Activated CD8-positive, alpha-beta T cell treated with anti-CD3 and anti-CD28 coated beads for 36 hours (primary cell): Measurements from ENCODE around the gene DDX3Y. TPM values are rescaled to one million over a fixed set of nuclear protein-coding genes. Genes with fewer than 3 reads are reported as not detected.

Experiments used
- ATAC-seq: fragments of 200-7000 bp; cut with Tn5 transposase; one replicate; pipeline ENCODE4 v1.10.0; 2021; ENCODE audit warnings: mild to moderate bottlenecking, moderate library complexity
- CTCF ChIA-PET: fragments of 350-600 bp; sonication (Branson Sonifier 250); formaldehyde crosslinking; loops from one replicate; lab custom pipeline; 2021; ENCODE audit warnings: antibody characterized with exemption; lab: Charles Lee
- POLR2A ChIA-PET: fragments of 350-600 bp; sonication (Branson Sonifier 250); formaldehyde crosslinking; loops from one replicate; lab custom pipeline; 2021; ENCODE audit warnings: antibody characterized with exemption; lab: Charles Lee
- DNase-seq: peaks from one replicate; pipeline ENCODE4 v3.0.0-alpha.2; 2020
- H3K27ac Mint-ChIP-seq: one replicate; pipeline ENCODE4 v1.8.0; 2021; ENCODE audit warnings: mild to moderate bottlenecking, mixed read lengths
- H3K27me3 Mint-ChIP-seq: one replicate; pipeline ENCODE4 v1.8.0; 2021; ENCODE audit warnings: mixed read lengths
- H3K36me3 Mint-ChIP-seq: one replicate; pipeline ENCODE4 v1.8.0; 2021; ENCODE audit warnings: low read depth, mixed read lengths
- H3K4me1 Mint-ChIP-seq: one replicate; pipeline ENCODE4 v1.8.0; 2021; ENCODE audit warnings: low read depth, mixed read lengths
- H3K4me3 Mint-ChIP-seq: one replicate; pipeline ENCODE4 v1.8.0; 2021; ENCODE audit warnings: mild to moderate bottlenecking, moderate library complexity, mixed read lengths
- H3K9me3 Mint-ChIP-seq: one replicate; pipeline ENCODE4 v1.8.0; 2021; ENCODE audit warnings: mixed read lengths
- intact Hi-C: fragments of 100-400 bp; cut with micrococcal nuclease; formaldehyde crosslinking; loops from one replicate; pipeline ENCODE4 v1.10.0; 2022
- total RNA-seq, 2 experiments: library from RNA; stranded (reverse); gene quantifications; one replicate each; pipeline ENCODE4 v1.2.3, GENCODE V29; 2021
- TF ChIP-seq, protein P1 (sequence below): fragments of 200-600 bp; IDR thresholded peaks from one replicate; pipeline ENCODE4 v1.8.0; 2022; ENCODE audit warnings: antibody characterized with exemption, mild to moderate bottlenecking

The DDX3Y gene
- total RNA-seq: 100 to 1,000 TPM; 138 to 145 TPM

DNA sequence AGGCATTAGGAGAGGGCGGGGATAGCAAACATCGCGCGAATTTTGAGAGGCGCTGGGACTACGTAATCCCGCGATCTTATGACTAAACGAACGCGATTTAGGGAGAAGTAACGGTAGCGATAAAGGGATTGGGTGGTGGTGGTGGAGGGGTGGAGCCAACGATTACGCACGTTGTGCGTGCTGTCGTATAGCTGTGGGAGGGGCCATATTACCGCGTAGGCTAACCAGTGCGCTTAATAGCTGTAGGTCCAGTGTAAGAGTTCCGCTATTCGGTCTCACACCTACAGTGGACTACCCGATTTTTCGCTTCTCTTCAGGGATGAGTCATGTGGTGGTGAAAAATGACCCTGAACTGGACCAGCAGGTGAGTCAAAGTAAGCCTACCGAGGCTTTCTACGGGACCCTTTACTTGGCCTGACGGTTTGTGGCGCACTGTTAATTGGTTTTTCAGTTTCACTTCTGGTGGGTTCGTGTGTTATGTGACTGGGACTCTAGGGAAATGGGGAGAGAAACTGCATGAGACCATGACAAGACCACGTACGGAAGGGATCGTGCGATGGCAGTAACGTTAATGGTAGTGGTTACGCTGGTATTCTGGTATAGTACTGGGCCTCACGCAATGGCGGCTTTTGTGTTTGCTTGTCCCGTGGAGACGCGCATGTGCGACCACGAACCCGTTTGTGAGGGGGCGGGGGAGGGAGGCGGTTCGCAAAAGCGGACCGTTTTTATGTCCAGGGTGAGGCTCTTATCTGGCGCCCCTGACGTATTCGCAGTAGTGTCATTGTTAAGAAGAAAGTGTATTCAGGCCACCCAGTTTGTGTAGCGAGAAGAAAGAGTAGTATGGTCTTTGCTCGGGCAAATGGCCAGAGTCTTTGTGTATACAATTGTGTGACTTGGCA lies at the start of gene DDX3Y:
Gene DDX3Y (plus strand): TSS at position 251 of the 899 bp plus-strand sequence. CDS start 69 bp downstream, at position 320.
- H3K27me3 Mint-ChIP-seq: no peaks in the 10 kb centered on the region
- DNase-seq (peak; percentile 90), ATAC-seq (peak; percentile 93)
- H3K9me3 Mint-ChIP-seq: no peaks in the 10 kb centered on the region
- POLR2A ChIA-PET: no interaction called here
- peak within 1 kb of the TSS; percentile 99 for H3K4me3 Mint-ChIP-seq
- peak within 1 kb of the TSS; percentile 100 for H3K27ac Mint-ChIP-seq
- peaks cover 20% of the 10 kb centered on the region for H3K4me1 Mint-ChIP-seq
- H3K36me3 Mint-ChIP-seq: peaks cover 37% of the 10 kb centered on the region
- CTCF ChIA-PET: no interaction called here
- TF ChIP-seq, protein P1, sequence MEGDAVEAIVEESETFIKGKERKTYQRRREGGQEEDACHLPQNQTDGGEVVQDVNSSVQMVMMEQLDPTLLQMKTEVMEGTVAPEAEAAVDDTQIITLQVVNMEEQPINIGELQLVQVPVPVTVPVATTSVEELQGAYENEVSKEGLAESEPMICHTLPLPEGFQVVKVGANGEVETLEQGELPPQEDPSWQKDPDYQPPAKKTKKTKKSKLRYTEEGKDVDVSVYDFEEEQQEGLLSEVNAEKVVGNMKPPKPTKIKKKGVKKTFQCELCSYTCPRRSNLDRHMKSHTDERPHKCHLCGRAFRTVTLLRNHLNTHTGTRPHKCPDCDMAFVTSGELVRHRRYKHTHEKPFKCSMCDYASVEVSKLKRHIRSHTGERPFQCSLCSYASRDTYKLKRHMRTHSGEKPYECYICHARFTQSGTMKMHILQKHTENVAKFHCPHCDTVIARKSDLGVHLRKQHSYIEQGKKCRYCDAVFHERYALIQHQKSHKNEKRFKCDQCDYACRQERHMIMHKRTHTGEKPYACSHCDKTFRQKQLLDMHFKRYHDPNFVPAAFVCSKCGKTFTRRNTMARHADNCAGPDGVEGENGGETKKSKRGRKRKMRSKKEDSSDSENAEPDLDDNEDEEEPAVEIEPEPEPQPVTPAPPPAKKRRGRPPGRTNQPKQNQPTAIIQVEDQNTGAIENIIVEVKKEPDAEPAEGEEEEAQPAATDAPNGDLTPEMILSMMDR: no peak
- intact Hi-C loops: loop anchor here (10.0 kb wide), 2 partner anchors 240 to 440 kb away; no protein-coding TSS in a partner anchor

DNA sequence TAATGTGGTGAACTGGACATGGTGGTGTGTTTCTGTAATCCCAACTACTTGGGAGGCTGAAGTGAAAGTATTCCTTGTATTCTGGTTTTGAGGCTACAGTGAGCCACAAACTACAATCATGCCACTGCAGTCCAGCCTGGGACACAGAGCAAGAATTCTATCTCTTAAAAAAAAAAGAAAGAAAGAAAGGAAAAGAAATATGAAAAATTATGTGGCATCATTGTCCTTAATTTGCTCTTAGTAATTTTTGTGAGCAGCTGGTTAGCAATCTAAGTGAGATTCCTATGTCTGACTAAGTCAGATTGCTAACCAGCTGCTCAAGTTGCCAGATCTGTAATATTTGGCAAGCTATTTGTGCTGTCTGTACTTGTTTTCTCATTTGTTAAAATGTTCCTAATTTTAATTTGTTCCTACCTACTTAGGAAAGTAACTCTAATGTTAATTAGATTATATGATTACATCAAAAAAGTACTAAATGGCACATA lies 48.8 kb upstream of the DDX3Y start:
- Mint-ChIP-seq H3K9me3 (no peaks in the 10 kb centered on the region), H3K27ac (no peak overlapping the region), H3K4me3 (no peak overlapping the region), H3K36me3 (peaks cover 7% of the 10 kb centered on the region), H3K27me3 (no peaks in the 10 kb centered on the region), H3K4me1 (peaks cover 6% of the 10 kb centered on the region)
- DNase-seq (no peak), ATAC-seq (no peak)
- TF ChIP-seq, protein P1: no peak
- intact Hi-C loops: no loop called here
- CTCF ChIA-PET: no interaction called here
- POLR2A ChIA-PET: interaction anchor here (0.7 kb wide), 1 partner anchor 24 kb away, joined by 3 read pairs; no protein-coding TSS in a partner anchor

DNA sequence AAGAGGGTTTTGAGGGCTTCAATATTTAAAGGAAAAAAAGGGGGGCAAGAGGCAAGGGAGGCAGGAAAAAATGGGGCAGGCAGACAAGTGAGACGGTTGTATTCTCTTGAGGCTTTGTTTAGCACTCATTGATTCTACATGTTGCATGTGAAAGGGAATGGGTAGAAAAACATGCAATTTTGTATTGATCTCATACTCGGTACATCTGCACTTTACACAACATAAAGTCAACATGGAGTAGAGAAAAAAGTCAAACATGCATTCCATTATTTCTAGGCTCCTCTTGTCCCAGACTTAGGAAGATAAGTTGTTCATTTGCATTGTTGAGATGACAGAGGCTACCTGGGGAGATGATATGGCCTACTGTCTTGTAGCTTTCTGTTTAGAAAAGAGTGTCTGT lies 36.7 kb upstream of the DDX3Y start:
- DNase-seq (no peak), ATAC-seq (no peak)
- CTCF ChIA-PET: no interaction called here
- Mint-ChIP-seq H3K27me3 (no peaks in the 10 kb centered on the region), H3K9me3 (no peaks in the 10 kb centered on the region), H3K36me3 (no peaks in the 10 kb centered on the region), H3K4me3 (no peak overlapping the region), H3K4me1 (no peaks in the 10 kb centered on the region), H3K27ac (no peak overlapping the region)
- intact Hi-C loops: no loop called here
- TF ChIP-seq, protein P1: no peak
- POLR2A ChIA-PET: no interaction called here

DNA sequence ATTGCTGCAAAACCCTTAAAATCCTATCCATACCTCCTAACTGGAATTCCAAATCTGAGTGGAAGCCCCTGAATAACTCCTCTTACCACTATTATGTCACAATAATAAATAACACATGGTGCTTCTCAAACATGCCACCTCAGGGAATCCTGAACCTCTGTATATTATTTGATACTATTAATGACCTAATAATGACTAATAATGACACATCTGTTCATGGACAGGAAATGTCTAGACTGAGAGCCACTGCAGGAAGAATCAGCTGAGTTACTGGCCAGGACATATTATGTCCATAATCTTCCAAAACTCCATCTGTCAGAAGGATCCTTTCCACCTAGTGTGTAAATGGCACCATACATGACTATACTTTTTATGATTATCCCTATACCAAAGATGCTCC lies 7.7 kb upstream of the DDX3Y start:
- DNase-seq (no peak), ATAC-seq (no peak)
- Mint-ChIP-seq H3K27ac (no peak overlapping the region), H3K4me1 (no peaks in the 10 kb centered on the region), H3K36me3 (no peaks in the 10 kb centered on the region), H3K9me3 (no peaks in the 10 kb centered on the region), H3K4me3 (no peak overlapping the region), H3K27me3 (peaks cover 2% of the 10 kb centered on the region)
- TF ChIP-seq, protein P1: no peak
- ChIA-PET POLR2A (no interaction called here), CTCF (no interaction called here)
- intact Hi-C loops: no loop called here

DNA sequence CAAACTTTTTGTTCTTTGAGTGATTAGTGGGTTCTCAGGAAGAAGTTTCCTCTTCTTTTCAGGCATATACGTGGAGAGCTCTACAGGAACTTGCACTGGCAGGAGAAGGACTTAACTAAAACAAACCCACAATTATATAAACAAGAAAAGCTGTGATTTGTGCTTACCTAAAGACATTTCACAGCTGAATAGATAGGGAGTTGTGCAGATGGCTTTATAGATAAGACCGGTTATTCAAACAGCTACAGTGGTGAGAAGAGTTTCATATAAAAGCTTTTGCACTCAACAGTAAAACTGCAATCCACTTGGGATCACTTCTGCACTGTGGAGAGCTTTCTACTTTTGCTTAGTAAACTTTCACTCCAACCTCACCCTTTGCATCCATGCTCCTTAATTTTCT lies 6.1 kb upstream of the DDX3Y start:
- H3K27ac Mint-ChIP-seq: no peak overlapping the region
- H3K9me3 Mint-ChIP-seq: no peaks in the 10 kb centered on the region
- no peak overlapping the region for H3K4me3 Mint-ChIP-seq
- no peaks in the 10 kb centered on the region for H3K4me1 Mint-ChIP-seq
- ATAC-seq: no peak
- POLR2A ChIA-PET: no interaction called here
- TF ChIP-seq, protein P1: no peak
- DNase-seq: no peak
- no peaks in the 10 kb centered on the region for H3K27me3 Mint-ChIP-seq
- CTCF ChIA-PET: no interaction called here
- intact Hi-C loops: no loop called here
- H3K36me3 Mint-ChIP-seq: no peaks in the 10 kb centered on the region
